ENCODE data around the gene FUBP3.
"Not testable (repeated sequence)": the region's sequence is repeated elsewhere in the genome, so short reads cannot be mapped to it uniquely, and the experiment has no call there.

The FUBP3 gene

GRCh38 chr9:130681769-130682420 is 102.5 kb downstream of the FUBP3 start:
- H3K27ac ChIP-seq (ENCODE audit: low read depth, low read length), result no peak overlapping the region
- H3K4me3 ChIP-seq (ENCODE audit: low read depth in 1 of 2, low read length in 2 of 2), result peak overlapping the region; percentile 58 to 61
- no peaks in the 10 kb centered on the region for H3K9me3 ChIP-seq (ENCODE audit: low read length)
- no peak overlapping the region for H3K9ac ChIP-seq (ENCODE audit: low read length)
- H3K4me1 ChIP-seq (ENCODE audit: insufficient read depth, low read length), result peaks cover 9% of the 10 kb centered on the region
- no peaks in the 10 kb centered on the region for H3K36me3 ChIP-seq (ENCODE audit: insufficient read depth, low read length)
- H3K27me3 ChIP-seq (ENCODE audit: control insufficient read depth in 1 of 2, insufficient read depth in 2 of 2, low read length in 2 of 2), result peaks cover 0 to 5% of the 10 kb centered on the region in 2 donors

GRCh38 chr9:130682421-130683121 is 103.2 kb downstream of the FUBP3 start:
- Histone ChIP-seq H3K27me3 (ENCODE audit: control insufficient read depth in 1 of 2, insufficient read depth in 2 of 2, low read length in 2 of 2) (peaks cover 0 to 5% of the 10 kb centered on the region in 2 donors), H3K9ac (ENCODE audit: low read length) (no peak overlapping the region), H3K9me3 (ENCODE audit: low read length) (no peaks in the 10 kb centered on the region), H3K36me3 (ENCODE audit: insufficient read depth, low read length) (no peaks in the 10 kb centered on the region), H3K27ac (ENCODE audit: low read depth, low read length) (no peak overlapping the region), H3K4me1 (ENCODE audit: insufficient read depth, low read length) (peaks cover 9% of the 10 kb centered on the region), H3K4me3 (ENCODE audit: low read depth in 1 of 2, low read length in 2 of 2) (peak overlapping the region in 1 of 2 donors; percentile 58)

GRCh38 chr9:130685104-130685503 is 105.7 kb downstream of the FUBP3 start:
- no peak overlapping the region for H3K27ac ChIP-seq (ENCODE audit: low read depth, low read length)
- peaks cover 9% of the 10 kb centered on the region for H3K4me1 ChIP-seq (ENCODE audit: insufficient read depth, low read length)
- H3K9ac ChIP-seq (ENCODE audit: low read length), result no peak overlapping the region
- peaks cover 0 to 5% of the 10 kb centered on the region in 2 donors for H3K27me3 ChIP-seq (ENCODE audit: control insufficient read depth in 1 of 2, insufficient read depth in 2 of 2, low read length in 2 of 2)
- H3K36me3 ChIP-seq (ENCODE audit: insufficient read depth, low read length), result no peaks in the 10 kb centered on the region
- H3K9me3 ChIP-seq (ENCODE audit: low read length), result no peaks in the 10 kb centered on the region
- no peak overlapping the region for H3K4me3 ChIP-seq (ENCODE audit: low read depth in 1 of 2, low read length in 2 of 2)

GRCh38 chr9:130685945-130686344 is 106.6 kb downstream of the FUBP3 start:
- not testable (repeated sequence) for H3K4me3 ChIP-seq (ENCODE audit: low read depth in 1 of 2, low read length in 2 of 2); H3K9ac ChIP-seq (ENCODE audit: low read length); H3K9me3 ChIP-seq (ENCODE audit: low read length); H3K27me3 ChIP-seq (ENCODE audit: control insufficient read depth in 1 of 2, insufficient read depth in 2 of 2, low read length in 2 of 2); H3K36me3 ChIP-seq (ENCODE audit: insufficient read depth, low read length); H3K27ac ChIP-seq (ENCODE audit: low read depth, low read length)
- peaks cover 11% of the 10 kb centered on the region for H3K4me1 ChIP-seq (ENCODE audit: insufficient read depth, low read length)

GRCh38 chr9:130687615-130688014 is 108.2 kb downstream of the FUBP3 start:
- no peaks in the 10 kb centered on the region for H3K27me3 ChIP-seq (ENCODE audit: control insufficient read depth in 1 of 2, insufficient read depth in 2 of 2, low read length in 2 of 2)
- no peaks in the 10 kb centered on the region for H3K9me3 ChIP-seq (ENCODE audit: low read length)
- H3K4me1 ChIP-seq (ENCODE audit: insufficient read depth, low read length), result peaks cover 6% of the 10 kb centered on the region
- H3K9ac ChIP-seq (ENCODE audit: low read length), result no peak overlapping the region
- no peak overlapping the region for H3K27ac ChIP-seq (ENCODE audit: low read depth, low read length)
- no peak overlapping the region for H3K4me3 ChIP-seq (ENCODE audit: low read depth in 1 of 2, low read length in 2 of 2)
- H3K36me3 ChIP-seq (ENCODE audit: insufficient read depth, low read length), result no peaks in the 10 kb centered on the region
